ENCODE measurements around the gene ZNF287.

The ZNF287 gene

DNA sequence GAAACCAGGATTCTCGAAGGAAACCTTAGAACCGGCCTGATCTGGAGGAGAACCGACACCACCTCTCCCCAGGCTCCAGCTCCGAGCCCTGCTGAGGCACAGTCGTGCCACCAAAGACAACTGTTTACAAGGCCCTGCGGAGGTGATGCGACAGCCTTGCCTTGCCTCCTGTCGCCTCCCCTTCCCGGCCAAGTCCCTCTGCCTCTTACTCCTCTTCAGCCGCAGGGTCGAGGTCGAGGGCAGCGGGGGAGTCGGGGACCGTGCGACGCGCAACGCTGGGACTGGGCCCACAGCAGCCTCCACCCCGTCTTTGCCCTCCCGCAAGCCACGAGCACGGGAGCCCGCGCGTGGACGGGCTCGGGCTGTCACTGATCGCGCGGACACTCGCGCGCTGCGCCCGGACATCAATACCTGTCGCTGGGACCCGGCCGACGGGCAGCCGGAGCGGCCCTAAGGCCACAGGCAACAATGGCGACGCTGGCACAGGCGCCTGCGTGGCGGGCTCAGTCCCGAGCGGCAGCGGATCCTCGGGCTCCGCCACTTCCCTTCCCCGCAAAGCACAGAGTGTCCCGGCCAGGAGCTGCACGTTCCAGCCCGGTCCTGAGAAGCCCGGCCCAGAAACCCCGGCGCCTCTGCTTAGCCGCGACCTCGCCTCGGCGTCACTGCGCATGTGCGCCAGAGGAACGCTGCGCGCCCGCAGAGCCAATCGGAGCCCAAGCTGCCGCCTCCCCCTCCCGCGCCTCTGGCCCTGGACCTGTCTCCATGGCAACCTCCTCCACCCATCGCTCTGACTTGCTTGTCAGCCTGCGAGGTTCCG, at the start of gene ZNF287:
TSS of gene ZNF287 (minus strand) at position 664 of the 817 bp plus-strand sequence. CDS start 1,473 bp downstream, outside the sequence.
- peak within 1 kb of the TSS; percentile 81 for H3K4me3 ChIP-seq (replicated peaks; ENCODE audit: low read depth, low read length)
- TF ChIP-seq, protein P1, sequence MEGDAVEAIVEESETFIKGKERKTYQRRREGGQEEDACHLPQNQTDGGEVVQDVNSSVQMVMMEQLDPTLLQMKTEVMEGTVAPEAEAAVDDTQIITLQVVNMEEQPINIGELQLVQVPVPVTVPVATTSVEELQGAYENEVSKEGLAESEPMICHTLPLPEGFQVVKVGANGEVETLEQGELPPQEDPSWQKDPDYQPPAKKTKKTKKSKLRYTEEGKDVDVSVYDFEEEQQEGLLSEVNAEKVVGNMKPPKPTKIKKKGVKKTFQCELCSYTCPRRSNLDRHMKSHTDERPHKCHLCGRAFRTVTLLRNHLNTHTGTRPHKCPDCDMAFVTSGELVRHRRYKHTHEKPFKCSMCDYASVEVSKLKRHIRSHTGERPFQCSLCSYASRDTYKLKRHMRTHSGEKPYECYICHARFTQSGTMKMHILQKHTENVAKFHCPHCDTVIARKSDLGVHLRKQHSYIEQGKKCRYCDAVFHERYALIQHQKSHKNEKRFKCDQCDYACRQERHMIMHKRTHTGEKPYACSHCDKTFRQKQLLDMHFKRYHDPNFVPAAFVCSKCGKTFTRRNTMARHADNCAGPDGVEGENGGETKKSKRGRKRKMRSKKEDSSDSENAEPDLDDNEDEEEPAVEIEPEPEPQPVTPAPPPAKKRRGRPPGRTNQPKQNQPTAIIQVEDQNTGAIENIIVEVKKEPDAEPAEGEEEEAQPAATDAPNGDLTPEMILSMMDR (IDR thresholded peaks at IDR 0.05; ENCODE audit: low read depth, low read length, missing control alignments) = no peak
- peak; percentile 58 for DNase-seq (ENCODE audit: extremely low read depth, low read depth)

GRCh38 chr17:16617481-16618060, 48.6 kb upstream of the ZNF287 start:
- H3K4me3 ChIP-seq (replicated peaks; ENCODE audit: low read depth, low read length) = no peak overlapping the region
- TF ChIP-seq, protein P1 (IDR thresholded peaks at IDR 0.05; ENCODE audit: low read depth, low read length, missing control alignments) = no peak
- DNase-seq (ENCODE audit: extremely low read depth, low read depth) = no peak

GRCh38 chr17:16599537-16599936, 30.5 kb upstream of the ZNF287 start:
- TF ChIP-seq, protein P1 (IDR thresholded peaks at IDR 0.05; ENCODE audit: low read depth, low read length, missing control alignments) = no peak
- no peak for DNase-seq (ENCODE audit: extremely low read depth, low read depth)
- no peak overlapping the region for H3K4me3 ChIP-seq (replicated peaks; ENCODE audit: low read depth, low read length)

- DNase-seq (ENCODE audit: extremely low read depth, low read depth) = no peak
Measured at GRCh38 chr17:16593356-16594102, 24.5 kb upstream of the ZNF287 start.

DNA sequence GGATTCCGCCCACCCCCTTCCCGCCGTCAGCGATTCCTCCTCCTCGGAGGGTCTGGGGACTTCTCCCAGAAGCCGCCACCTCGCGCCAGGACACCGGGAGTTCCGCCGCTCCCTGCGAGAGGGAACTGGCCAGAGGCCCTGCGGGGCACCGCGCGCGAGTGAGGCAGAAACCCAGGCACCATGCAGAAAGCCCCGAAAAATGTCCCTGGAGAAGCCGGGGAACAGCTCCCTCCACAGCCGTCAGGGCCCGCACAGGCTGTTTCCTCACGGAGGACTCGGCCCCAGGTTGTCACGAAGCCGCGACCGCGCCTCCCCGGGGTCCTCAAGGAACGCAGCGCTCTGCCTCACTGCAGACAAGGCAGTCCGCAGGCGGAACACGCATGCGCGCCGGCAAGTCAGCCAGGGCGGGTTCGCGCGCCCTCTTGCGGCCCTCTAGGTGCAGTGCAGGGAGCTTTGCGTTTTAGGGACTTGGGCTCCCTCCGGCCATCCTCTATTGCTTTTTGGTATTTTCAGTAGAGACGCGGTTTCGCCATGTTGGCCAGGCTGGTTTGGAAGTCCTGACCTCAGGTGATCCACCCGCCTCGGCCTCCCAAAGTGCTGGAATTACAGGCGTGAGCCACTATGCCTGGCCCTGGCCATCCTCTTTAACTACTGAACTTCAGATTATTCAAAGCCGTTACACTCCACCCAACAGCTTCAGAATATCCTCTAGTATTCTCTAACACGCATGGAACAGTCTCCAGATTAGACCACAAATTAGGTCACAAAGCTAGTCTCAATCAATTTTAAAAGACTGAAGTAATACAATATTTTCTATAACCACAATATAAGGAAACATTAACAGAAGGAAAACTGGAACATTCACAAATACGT, 20.3 kb upstream of the ZNF287 start:
- peak; percentile 65 for DNase-seq (ENCODE audit: extremely low read depth, low read depth)
- peak overlapping the region; percentile 54 for H3K4me3 ChIP-seq (replicated peaks; ENCODE audit: low read depth, low read length)
- TF ChIP-seq, protein P1 (IDR thresholded peaks at IDR 0.05; ENCODE audit: low read depth, low read length, missing control alignments) = peak; percentile 98

More at GRCh38 chr17:16593356-16594102, 24.5 kb upstream of the ZNF287 start:
- no peak overlapping the region for H3K4me3 ChIP-seq (replicated peaks; ENCODE audit: low read depth, low read length)
- TF ChIP-seq, protein P1 (IDR thresholded peaks at IDR 0.05; ENCODE audit: low read depth, low read length, missing control alignments) = no peak

DNA sequence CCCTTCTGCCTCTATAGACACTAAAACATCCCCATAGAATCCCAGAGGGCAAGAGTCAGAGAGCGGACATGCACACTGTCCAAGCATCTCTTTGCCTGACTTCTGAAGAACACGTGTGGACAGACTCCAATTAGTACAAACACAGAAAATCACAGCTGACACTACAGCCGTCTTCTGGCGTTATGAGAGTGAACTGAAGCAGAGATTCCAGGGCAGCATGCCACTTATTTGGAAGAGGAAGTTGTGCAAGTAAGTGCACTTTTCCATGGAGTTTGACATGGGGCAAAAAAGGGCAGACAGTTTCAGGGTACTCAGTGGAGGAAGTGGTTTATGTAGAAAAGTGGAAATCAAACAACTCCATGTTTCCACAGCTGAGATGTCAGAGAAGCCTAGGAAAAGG, 16.8 kb upstream of the ZNF287 start:
- no peak overlapping the region for H3K4me3 ChIP-seq (replicated peaks; ENCODE audit: low read depth, low read length)
- TF ChIP-seq, protein P1 (IDR thresholded peaks at IDR 0.05; ENCODE audit: low read depth, low read length, missing control alignments) = no peak
- DNase-seq (ENCODE audit: extremely low read depth, low read depth) = no peak

Measured in HFF-Myc (cell line).